SH-SY5Y (cell line): ENCODE results near the gene PBXIP1.

Experiments
- GATA2 ChIP-seq: IDR thresholded peaks from 2 replicates; pipeline ENCODE4 v1.6.1; 2011; ENCODE audit warnings: mild to moderate bottlenecking, low read depth, low read length
- GATA3 ChIP-seq: IDR thresholded peaks from 2 replicates; pipeline ENCODE4 v1.6.1; 2011; ENCODE audit warnings: low read depth, mild to moderate bottlenecking, low read length, moderate library complexity

DNA sequence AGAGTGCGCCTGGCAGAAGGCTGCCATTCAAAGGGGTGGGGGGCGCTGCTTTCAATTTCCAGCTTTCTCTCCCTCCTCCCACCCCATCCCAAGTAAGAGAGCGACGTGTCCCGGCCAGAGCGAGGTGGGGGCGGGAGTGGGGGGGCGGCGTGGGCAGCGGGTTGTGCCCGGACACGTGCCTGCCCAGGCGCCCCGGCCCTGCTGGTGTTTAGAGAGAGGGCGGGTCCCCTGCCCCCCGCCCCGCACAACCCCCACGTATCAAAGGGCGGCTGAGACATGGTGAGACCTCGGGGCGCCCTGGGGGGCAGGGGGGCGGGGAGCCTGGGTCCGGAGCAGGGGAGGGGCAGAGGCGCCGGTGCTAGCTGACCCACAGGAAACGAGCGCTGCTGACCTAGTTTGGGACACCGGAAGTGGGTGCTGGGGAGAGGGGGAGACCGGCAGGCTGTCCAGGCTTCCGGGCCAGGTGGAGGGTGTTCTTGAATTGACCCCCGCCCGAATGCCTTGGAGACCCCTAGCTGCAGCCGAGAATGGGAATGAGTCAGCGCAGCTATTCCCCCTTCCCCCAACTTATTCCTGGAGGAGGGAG lies 48.0 kb upstream of the PBXIP1 start:
- no peak for TF ChIP-seq GATA2
- no peak for TF ChIP-seq GATA3
